GM12878 (cell line): Measurements from ENCODE around the gene MRPL32. TPM values are rescaled to one million over a fixed set of nuclear protein-coding genes. Genes with fewer than 3 reads are reported as not detected.

Source experiments
- ATAC-seq: fragments of 200-7000 bp; cut with Tn5 transposase; 3 replicates; pipeline ENCODE4 v1.9.1; 2020; ENCODE audit warnings: mild to moderate bottlenecking, moderate library complexity
- BruUV-seq: library from RNA; stranded (reverse); fragments of 400-500 nt; replicated peaks from 2 replicates; lab custom pipeline; 2021; lab: Mats Ljungman, UMichigan
- CTCF ChIA-PET: fragments of 300-600 bp; sonication (Branson Sonifier 250); formaldehyde crosslinking; extraction: SDS; loops from one replicate; lab custom pipeline; 2021; ENCODE audit warnings: inconsistent platforms; lab: Yijun Ruan, JAX
- POLR2A ChIA-PET: fragments of 350-600 bp; formaldehyde crosslinking; extraction: SDS; loops from one replicate; lab custom pipeline; 2021; ENCODE audit warnings: inconsistent platforms; lab: Charles Lee
- RAD21 ChIA-PET: fragments of 300-600 bp; sonication (Branson Sonifier 250); formaldehyde crosslinking; loops from one replicate; lab custom pipeline; 2023; ENCODE audit warnings: antibody characterized with exemption; ENCODE audit not compliant: unreplicated experiment; lab: Charles Lee
- SMC1A ChIA-PET: fragments of 300-600 bp; sonication (Branson Sonifier 250); formaldehyde crosslinking; loops from one replicate; lab custom pipeline; 2023; ENCODE audit not compliant: unreplicated experiment, uncharacterized antibody; lab: Charles Lee
- DNase-seq: peaks from one replicate; pipeline ENCODE4 v3.0.0-alpha.2; 2011; ENCODE audit warnings: low read depth, low spot score
- FAIRE-seq: peaks from 3 replicates; lab custom pipeline; 2011; peaks lifted over from hg19 to GRCh38; lab: Jason Lieb, UNC
- H2AFZ ChIP-seq: 2 replicates; pipeline ENCODE4 v1.6.0; 2011; ENCODE audit warnings: low read depth, low read length, control low read depth; ENCODE audit not compliant: control insufficient read depth
- H3K27ac ChIP-seq: 2 replicates; pipeline ENCODE4 v1.5.1; 2011; ENCODE audit warnings: control low read depth; ENCODE audit not compliant: control insufficient read depth, insufficient read depth
- H3K27me3 ChIP-seq, 2 experiments: replicated peaks in 1 of 2; 2 replicates each; pipeline versions ENCODE4 v1.6.0 to v1.6.1; 2011; ENCODE audit warnings: low read length in 1 of 2; ENCODE audit not compliant: control insufficient read depth in 2 of 2, insufficient read depth in 2 of 2
- H3K36me3 ChIP-seq, 2 experiments: 2 replicates each; pipeline ENCODE4 v1.5.1; 2011; ENCODE audit warnings: low read length in 1 of 2; ENCODE audit not compliant: control insufficient read depth in 2 of 2, insufficient read depth in 2 of 2
- H3K4me1 ChIP-seq: 2 replicates; pipeline ENCODE4 v1.6.1; 2011; ENCODE audit warnings: mild to moderate bottlenecking, low read length, moderate library complexity, mixed read lengths; ENCODE audit not compliant: control insufficient read depth, insufficient read depth
- H3K4me2 ChIP-seq: 2 replicates; pipeline ENCODE4 v1.6.0; 2011; ENCODE audit warnings: control low read depth; ENCODE audit not compliant: control insufficient read depth, insufficient read depth
- H3K4me3 ChIP-seq: fragments of 200-600 bp; sonication (generic); 2 replicates; pipeline ENCODE4 v1.5.1; 2016
- H3K79me2 ChIP-seq: 2 replicates; pipeline ENCODE4 v1.6.0; 2011; ENCODE audit warnings: low read length; ENCODE audit not compliant: control insufficient read depth, insufficient read depth
- H3K9ac ChIP-seq: 2 replicates; pipeline ENCODE4 v1.8.0; 2011; ENCODE audit warnings: low read length, control low read depth, mixed read lengths; ENCODE audit not compliant: control insufficient read depth, insufficient read depth
- H3K9me3 ChIP-seq: replicated peaks from 3 replicates; pipeline ENCODE4 v1.5.1; 2011; ENCODE audit warnings: mild to moderate bottlenecking, low read length; ENCODE audit not compliant: control insufficient read depth, insufficient read depth
- H4K20me1 ChIP-seq: 2 replicates; pipeline ENCODE4 v1.6.0; 2011; ENCODE audit not compliant: control insufficient read depth, insufficient read depth
- ATF2 ChIP-seq: IDR thresholded peaks from 2 replicates; pipeline ENCODE4 v1.6.1; 2012; ENCODE audit warnings: low read length, inconsistent platforms
- CBX3 ChIP-seq: fragments of 200-600 bp; sonication (generic); IDR thresholded peaks from 2 replicates; pipeline ENCODE4 v1.6.1; 2016; ENCODE audit warnings: low read depth, borderline replicate concordance
- CHD2 ChIP-seq: IDR thresholded peaks from 2 replicates; pipeline ENCODE4 v1.6.1; 2011; ENCODE audit warnings: low read depth, low read length, improper control_type of control experiment, borderline replicate concordance
- ESRRA ChIP-seq: IDR thresholded peaks from 2 replicates; pipeline ENCODE4 v1.6.1; 2012; ENCODE audit warnings: mild to moderate bottlenecking, low read length, improper control_type of control experiment
- ETV6 ChIP-seq, 2 experiments: fragments of 450-650 bp in 1 of 2; IDR thresholded peaks in 1 of 2; conservative IDR thresholded peaks in 1 of 2; 2 replicates each; pipeline ENCODE4 v1.6.1; 2014; ENCODE audit warnings: antibody characterized with exemption in 1 of 2, borderline replicate concordance in 1 of 2, low read depth in 1 of 2, mild to moderate bottlenecking in 1 of 2, moderate library complexity in 1 of 2
- JUND ChIP-seq: IDR thresholded peaks from 2 replicates; pipeline ENCODE4 v1.6.1; 2012; ENCODE audit warnings: low read depth, mild to moderate bottlenecking, low read length, improper control_type of control experiment, moderate library complexity
- MEF2A ChIP-seq: IDR thresholded peaks from 2 replicates; pipeline ENCODE4 v1.6.1; 2011; ENCODE audit warnings: low read depth, mild to moderate bottlenecking, low read length, moderate library complexity; ENCODE audit not compliant: insufficient read depth
- MTA3 ChIP-seq: IDR thresholded peaks from 2 replicates; pipeline ENCODE4 v1.6.1; 2012; ENCODE audit warnings: low read length, inconsistent platforms, borderline replicate concordance
- MYC ChIP-seq: IDR thresholded peaks from 2 replicates; pipeline ENCODE4 v1.6.1; 2011; ENCODE audit warnings: mild to moderate bottlenecking, low read length, moderate library complexity, inconsistent platforms; ENCODE audit not compliant: insufficient read depth, insufficient replicate concordance, insufficient read length, severe bottlenecking
- NR2C2 ChIP-seq: IDR thresholded peaks from 2 replicates; pipeline ENCODE4 v1.6.1; 2011; ENCODE audit warnings: borderline replicate concordance, low read depth; ENCODE audit not compliant: control insufficient read depth, insufficient read length
- PRDM15 ChIP-seq: fragments of 450-650 bp; formaldehyde crosslinking; IDR thresholded peaks from 2 replicates; pipeline ENCODE4 v1.4.0; 2020; ENCODE audit warnings: mild to moderate bottlenecking, moderate library complexity
- SIN3A ChIP-seq: IDR thresholded peaks from 2 replicates; pipeline ENCODE4 v1.6.1; 2012; ENCODE audit warnings: low read depth, low read length, improper control_type of control experiment
- STAT3 ChIP-seq: IDR thresholded peaks from 2 replicates; pipeline ENCODE4 v1.6.1; 2011; ENCODE audit warnings: low read depth, low read length, improper control_type of control experiment
- SUPT20H ChIP-seq: IDR thresholded peaks from 2 replicates; pipeline ENCODE4 v1.6.1; 2011; ENCODE audit warnings: low read depth, mild to moderate bottlenecking, low read length, moderate library complexity, borderline replicate concordance; ENCODE audit not compliant: control insufficient read depth
- TCF7 ChIP-seq: IDR thresholded peaks from 2 replicates; pipeline ENCODE4 v1.6.1; 2014; ENCODE audit warnings: antibody characterized with exemption, borderline replicate concordance
- WRNIP1 ChIP-seq: IDR thresholded peaks from 2 replicates; pipeline ENCODE4 v1.6.1; 2011; ENCODE audit warnings: low read depth, low read length, improper control_type of control experiment, borderline replicate concordance
- WGBS: methylation state at CpG from one replicate; pipeline ENCODE4 v1.1.6; 2016; ENCODE audit warnings: low lambda C conversion rate; ENCODE audit not compliant: insufficient replicate concordance, insufficient coverage; ENCODE audit errors: missing lambda C conversion rate; 5-methylcytosine and 5-hydroxymethylcytosine counted together
- in situ Hi-C: fragments of 300-500 bp; cut with MboI; formaldehyde crosslinking; loops from 9 replicates; pipeline ENCODE4 v1.14.3; 2018; ENCODE audit warnings: mixed read lengths
- intact Hi-C: fragments of 100-400 bp; cut with micrococcal nuclease; formaldehyde crosslinking; loops from one replicate; pipeline ENCODE4 v1.14.2; 2022; ENCODE audit not compliant: unreplicated experiment
- polyA plus RNA-seq, 11 experiments: library from polyadenylated mRNA; depleted of rRNA in 4 of 11; unstranded in 6 of 11; stranded (reverse) in 5 of 11; fragments of >200 nt; fragmentation: Nextera tagmentation in 4 of 11; fragmentation: Illumina TruSeq in 1 of 11; extraction: Ambion mirVana in 4 of 11; extraction: Trizol in 1 of 11; gene quantifications; 1 replicate in 1 of 11; 2 replicates in 10 of 11; pipeline versions ENCODE4 v1.2.1 to v1.2.3, GENCODE V29; 2011 to 2016; ENCODE audit warnings: inconsistent platforms in 2 of 11, missing spikeins in 2 of 11, low read depth in 1 of 11
- total RNA-seq, 4 experiments: library from RNA; depleted of rRNA in 3 of 4; stranded (reverse); fragments of >200 nt in 3 of 4; fragmentation: Illumina TruSeq in 1 of 4; extraction: Trizol in 1 of 4; gene quantifications; 2 replicates each; pipeline versions ENCODE4 v1.2.1 to v1.2.3, GENCODE V29; 2013 to 2021

Gene MRPL32
- total and polyA plus RNA-seq, 10 of the 15 experiments (the other 5 are each of a cell fraction or from before 2014, with no cell fraction given): 65.3 to 339 (median 112) TPM

- H3K4me1 ChIP-seq: peaks cover 8% of the 10 kb centered on the region; the same call in 1 of the 2 replicates
- POLR2A ChIA-PET: interaction anchor here (3.2 kb wide), 1 partner anchor 13 kb away, joined by 11 read pairs; no protein-coding TSS in a partner anchor
- CTCF ChIA-PET: interaction anchor here (0.8 to 9.2 kb wide), 4 partner anchors 9 to 774 kb away, joined by 3 to 109 read pairs (median 13); no protein-coding TSS in a partner anchor
- ATAC-seq (no peak), DNase-seq (no peak), FAIRE-seq (no peak)
- no peaks in the 10 kb centered on the region for H3K36me3 ChIP-seq
- H3K4me3 ChIP-seq: no peak overlapping the region
- no peaks in the 10 kb centered on the region for H4K20me1 ChIP-seq
- H3K9me3 ChIP-seq: no peaks in the 10 kb centered on the region; the same call in 2 of the 3 replicates
- 68% methylated on average over 2 of the region's 2 CpGs for WGBS
- no peak overlapping the region for H3K9ac ChIP-seq
- intact Hi-C loops: no loop called here
- BruUV-seq: no TSS peak
- SMC1A ChIA-PET: interaction anchor here (0.9 to 10.0 kb wide), 5 partner anchors 14 to 312 kb away, joined by 3 to 102 read pairs (median 11); partner anchors contain the start of genes MRPL32 and PSMA2
- H3K27me3 ChIP-seq: no peaks in the 10 kb centered on the region
- RAD21 ChIA-PET: interaction anchor here (1.0 kb wide), 1 partner anchor 106 kb away, joined by 4 read pairs; no protein-coding TSS in a partner anchor
- H2AFZ ChIP-seq: no peak overlapping the region
- H3K4me2 ChIP-seq: no peak overlapping the region
- no peaks in the 10 kb centered on the region for H3K79me2 ChIP-seq
- no peak overlapping the region for H3K27ac ChIP-seq
- in situ Hi-C loops: no loop called here
- TF ChIP-seq ETV6 (conservative IDR thresholded peaks at IDR 0.05 in 1 of 2, IDR thresholded peaks at IDR 0.05 in 1 of 2; ENCODE audit: borderline replicate concordance in 1 of 2, low read depth in 1 of 2): no peak
- TF ChIP-seq CBX3: no peak
- TF ChIP-seq JUND: no peak
- no peak for TF ChIP-seq NR2C2
- TF ChIP-seq PRDM15 (CRISPR knock-in tag): no peak
- TF ChIP-seq ATF2: no peak
- TF ChIP-seq MEF2A: no peak
- no peak for TF ChIP-seq CHD2
- TF ChIP-seq SIN3A: no peak
- TF ChIP-seq WRNIP1: no peak
- TF ChIP-seq STAT3: no peak
- TF ChIP-seq ESRRA: no peak
- TF ChIP-seq TCF7: no peak
- TF ChIP-seq MTA3: no peak
- TF ChIP-seq SUPT20H: no peak
- TF ChIP-seq MYC: no peak
Measured at GRCh38 chr7:42947521-42947920, 15.3 kb downstream of the MRPL32 start.
